ENCODE results near the gene SETBP1. TPM values are rescaled to one million over a fixed set of nuclear protein-coding genes. Genes with fewer than 3 reads are reported as not detected.

Gene SETBP1
- total RNA-seq, 1 donor = 22.8 TPM

DNA sequence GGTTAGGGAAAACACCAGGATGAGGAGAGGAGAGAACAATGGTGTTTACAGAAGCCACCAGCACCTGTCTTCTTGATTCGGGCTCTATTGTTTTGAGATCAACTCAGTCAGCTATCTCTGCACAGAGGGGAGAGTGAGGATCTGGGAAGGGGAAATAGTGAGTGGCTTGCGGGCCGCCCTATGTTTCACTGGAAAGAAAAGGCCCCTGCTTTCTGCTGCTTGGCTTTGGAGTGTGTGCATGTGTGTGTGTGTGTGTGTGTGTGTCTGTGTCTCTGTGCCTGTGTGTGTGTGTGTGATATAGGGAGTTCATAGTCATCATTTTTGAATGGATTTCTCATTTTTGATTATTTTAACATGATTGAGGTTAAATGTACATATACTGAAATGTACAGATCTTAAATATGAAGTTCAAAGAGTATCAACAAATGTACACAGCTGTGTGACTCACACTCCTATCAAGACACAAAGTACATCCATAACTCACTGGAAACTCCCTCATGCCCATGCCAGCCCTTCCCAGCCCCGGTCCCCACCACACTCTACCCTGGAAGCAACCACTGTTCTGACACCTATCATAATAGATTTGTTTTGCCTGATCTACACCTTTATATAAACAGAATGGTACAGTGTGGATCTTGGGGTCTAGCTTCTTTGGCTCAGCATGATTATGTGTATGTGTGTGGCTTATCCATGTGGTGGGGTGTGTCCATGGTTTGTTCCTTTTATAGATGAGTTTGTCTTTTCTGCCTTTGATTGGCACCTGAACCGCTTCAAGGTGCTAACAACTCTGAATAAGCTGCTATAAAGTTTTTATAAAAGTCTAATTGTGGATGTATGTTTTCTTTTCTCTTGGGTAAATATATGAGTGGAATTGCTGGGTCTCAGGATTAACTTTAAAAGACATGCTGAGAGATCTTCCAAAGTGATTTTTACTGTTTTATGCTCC lies 258.3 kb downstream of the SETBP1 start:
- Histone ChIP-seq H3K36me3 (ENCODE audit: insufficient read depth, low read length) (no peaks in the 10 kb centered on the region), H4K20me1 (ENCODE audit: insufficient read depth, low read length) (peaks cover 3% of the 10 kb centered on the region), H3K27me3 (ENCODE audit: insufficient read depth, low read length) (no peaks in the 10 kb centered on the region), H3K79me2 (ENCODE audit: insufficient read depth, low read length) (no peaks in the 10 kb centered on the region), H3K4me3 (ENCODE audit: insufficient read depth, low read length) (no peak overlapping the region), H3K4me1 (ENCODE audit: insufficient read depth, low read length) (peaks cover 7% of the 10 kb centered on the region), H3K9me3 (ENCODE audit: low read depth, low read length) (no peaks in the 10 kb centered on the region), H3K27ac (ENCODE audit: low read depth, low read length) (no peak overlapping the region), H2AFZ (ENCODE audit: low read length) (no peak overlapping the region), H3K4me2 (ENCODE audit: insufficient read depth, low read length) (no peak overlapping the region)
- peak; percentile 78 for DNase-seq (ENCODE audit: insufficient read length, low spot score, missing footprints)
- TF ChIP-seq, protein P1, sequence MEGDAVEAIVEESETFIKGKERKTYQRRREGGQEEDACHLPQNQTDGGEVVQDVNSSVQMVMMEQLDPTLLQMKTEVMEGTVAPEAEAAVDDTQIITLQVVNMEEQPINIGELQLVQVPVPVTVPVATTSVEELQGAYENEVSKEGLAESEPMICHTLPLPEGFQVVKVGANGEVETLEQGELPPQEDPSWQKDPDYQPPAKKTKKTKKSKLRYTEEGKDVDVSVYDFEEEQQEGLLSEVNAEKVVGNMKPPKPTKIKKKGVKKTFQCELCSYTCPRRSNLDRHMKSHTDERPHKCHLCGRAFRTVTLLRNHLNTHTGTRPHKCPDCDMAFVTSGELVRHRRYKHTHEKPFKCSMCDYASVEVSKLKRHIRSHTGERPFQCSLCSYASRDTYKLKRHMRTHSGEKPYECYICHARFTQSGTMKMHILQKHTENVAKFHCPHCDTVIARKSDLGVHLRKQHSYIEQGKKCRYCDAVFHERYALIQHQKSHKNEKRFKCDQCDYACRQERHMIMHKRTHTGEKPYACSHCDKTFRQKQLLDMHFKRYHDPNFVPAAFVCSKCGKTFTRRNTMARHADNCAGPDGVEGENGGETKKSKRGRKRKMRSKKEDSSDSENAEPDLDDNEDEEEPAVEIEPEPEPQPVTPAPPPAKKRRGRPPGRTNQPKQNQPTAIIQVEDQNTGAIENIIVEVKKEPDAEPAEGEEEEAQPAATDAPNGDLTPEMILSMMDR (IDR thresholded peaks at IDR 0.05; ENCODE audit: extremely low read depth, low read depth, low read length) = no peak

DNA sequence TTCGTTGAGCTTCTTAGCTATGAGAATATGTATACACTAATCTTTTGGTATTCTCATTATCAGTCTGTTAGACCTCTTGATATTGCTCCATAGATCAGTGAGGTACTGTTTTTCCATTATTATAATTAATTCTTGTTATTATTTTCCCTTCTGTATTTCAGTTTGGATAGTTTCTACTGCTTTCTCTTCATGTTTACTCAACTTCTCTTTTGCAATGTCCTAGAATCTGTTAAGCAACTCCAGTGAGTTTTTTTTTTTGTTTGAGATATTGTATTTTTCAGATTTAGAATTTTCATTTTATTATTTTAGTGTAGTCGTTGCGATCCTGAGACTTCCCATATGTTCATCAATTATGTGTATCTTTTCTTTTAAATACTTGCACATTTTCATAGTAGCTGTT lies 260.8 kb downstream of the SETBP1 start:
- Histone ChIP-seq H3K79me2 (ENCODE audit: insufficient read depth, low read length) (no peaks in the 10 kb centered on the region), H3K4me1 (ENCODE audit: insufficient read depth, low read length) (peaks cover 8% of the 10 kb centered on the region), H3K4me3 (ENCODE audit: insufficient read depth, low read length) (no peak overlapping the region), H3K27ac (ENCODE audit: low read depth, low read length) (no peak overlapping the region), H4K20me1 (ENCODE audit: insufficient read depth, low read length) (peaks cover 3% of the 10 kb centered on the region), H2AFZ (ENCODE audit: low read length) (no peak overlapping the region), H3K27me3 (ENCODE audit: insufficient read depth, low read length) (no peaks in the 10 kb centered on the region), H3K9me3 (ENCODE audit: low read depth, low read length) (no peaks in the 10 kb centered on the region), H3K4me2 (ENCODE audit: insufficient read depth, low read length) (no peak overlapping the region), H3K36me3 (ENCODE audit: insufficient read depth, low read length) (no peaks in the 10 kb centered on the region)
- no peak for DNase-seq (ENCODE audit: insufficient read length, low spot score, missing footprints)
- TF ChIP-seq, protein P1 (IDR thresholded peaks at IDR 0.05; ENCODE audit: extremely low read depth, low read depth, low read length) = no peak

DNA sequence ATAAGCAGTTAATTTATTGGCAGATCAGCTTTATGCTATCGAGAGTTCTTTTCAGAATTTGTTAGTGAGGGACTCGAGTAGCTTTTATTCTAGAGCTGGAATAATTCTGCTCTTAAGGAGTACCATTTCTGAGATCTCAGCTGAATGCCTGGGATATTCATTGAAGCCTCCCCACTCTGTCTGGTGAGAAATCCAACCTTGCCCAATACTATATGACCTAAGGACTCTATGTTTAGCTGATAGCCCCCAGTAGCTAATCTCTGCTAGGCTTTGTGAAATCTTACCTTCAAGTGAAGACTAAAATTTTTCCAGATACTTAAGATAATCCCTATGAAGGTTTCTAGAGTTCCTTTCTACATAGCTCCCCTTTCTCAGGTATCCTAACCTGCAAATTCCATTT lies 261.4 kb downstream of the SETBP1 start:
- no peak overlapping the region for H3K27ac ChIP-seq (ENCODE audit: low read depth, low read length)
- peaks cover 3% of the 10 kb centered on the region for H4K20me1 ChIP-seq (ENCODE audit: insufficient read depth, low read length)
- no peaks in the 10 kb centered on the region for H3K27me3 ChIP-seq (ENCODE audit: insufficient read depth, low read length)
- H3K79me2 ChIP-seq (ENCODE audit: insufficient read depth, low read length) = no peaks in the 10 kb centered on the region
- H2AFZ ChIP-seq (ENCODE audit: low read length) = no peak overlapping the region
- no peaks in the 10 kb centered on the region for H3K9me3 ChIP-seq (ENCODE audit: low read depth, low read length)
- no peak overlapping the region for H3K4me2 ChIP-seq (ENCODE audit: insufficient read depth, low read length)
- no peak for DNase-seq (ENCODE audit: insufficient read length, low spot score, missing footprints)
- TF ChIP-seq, protein P1 (IDR thresholded peaks at IDR 0.05; ENCODE audit: extremely low read depth, low read depth, low read length) = no peak
- no peaks in the 10 kb centered on the region for H3K36me3 ChIP-seq (ENCODE audit: insufficient read depth, low read length)
- H3K4me1 ChIP-seq (ENCODE audit: insufficient read depth, low read length) = peaks cover 8% of the 10 kb centered on the region
- H3K4me3 ChIP-seq (ENCODE audit: insufficient read depth, low read length) = no peak overlapping the region

DNA sequence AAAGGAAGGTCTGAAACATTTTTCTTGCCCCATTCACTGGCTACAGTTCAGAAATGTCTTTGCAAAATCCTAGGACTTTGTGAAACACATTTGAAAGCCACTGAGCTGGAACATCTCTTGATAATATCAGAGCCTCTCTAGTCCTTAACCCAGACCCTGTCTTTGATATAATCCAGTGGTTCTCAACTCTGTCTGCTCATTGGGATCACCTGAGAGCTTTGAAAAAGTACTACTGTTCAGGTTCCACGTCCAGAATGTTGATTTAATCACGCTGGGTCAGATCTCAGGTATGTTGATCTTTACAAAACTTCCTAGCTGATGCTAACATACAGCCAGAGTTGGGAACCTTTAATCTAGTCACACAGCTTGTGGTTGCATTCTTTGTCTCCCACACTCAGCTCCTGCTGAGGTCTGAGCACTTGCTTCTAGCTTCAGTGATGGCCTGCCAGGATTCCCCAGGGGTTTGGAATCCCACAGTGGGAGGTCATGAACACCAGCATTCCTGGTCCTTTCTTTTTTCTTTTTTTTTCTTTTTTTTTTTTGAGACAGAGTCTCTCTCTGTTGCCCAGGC lies 262.7 kb downstream of the SETBP1 start:
- no peaks in the 10 kb centered on the region for H3K79me2 ChIP-seq (ENCODE audit: insufficient read depth, low read length)
- TF ChIP-seq, protein P1 (IDR thresholded peaks at IDR 0.05; ENCODE audit: extremely low read depth, low read depth, low read length) = no peak
- H3K4me3 ChIP-seq (ENCODE audit: insufficient read depth, low read length) = no peak overlapping the region
- H3K36me3 ChIP-seq (ENCODE audit: insufficient read depth, low read length) = no peaks in the 10 kb centered on the region
- no peak for DNase-seq (ENCODE audit: insufficient read length, low spot score, missing footprints)
- no peaks in the 10 kb centered on the region for H3K27me3 ChIP-seq (ENCODE audit: insufficient read depth, low read length)
- peaks cover 3% of the 10 kb centered on the region for H4K20me1 ChIP-seq (ENCODE audit: insufficient read depth, low read length)
- peaks cover 8% of the 10 kb centered on the region for H3K4me1 ChIP-seq (ENCODE audit: insufficient read depth, low read length)
- H2AFZ ChIP-seq (ENCODE audit: low read length) = no peak overlapping the region
- no peak overlapping the region for H3K27ac ChIP-seq (ENCODE audit: low read depth, low read length)
- H3K4me2 ChIP-seq (ENCODE audit: insufficient read depth, low read length) = no peak overlapping the region
- no peaks in the 10 kb centered on the region for H3K9me3 ChIP-seq (ENCODE audit: low read depth, low read length)

Measured in osteoblast (primary cell).